Measurements from ENCODE around the gene LAMTOR5.

Gene LAMTOR5

DNA sequence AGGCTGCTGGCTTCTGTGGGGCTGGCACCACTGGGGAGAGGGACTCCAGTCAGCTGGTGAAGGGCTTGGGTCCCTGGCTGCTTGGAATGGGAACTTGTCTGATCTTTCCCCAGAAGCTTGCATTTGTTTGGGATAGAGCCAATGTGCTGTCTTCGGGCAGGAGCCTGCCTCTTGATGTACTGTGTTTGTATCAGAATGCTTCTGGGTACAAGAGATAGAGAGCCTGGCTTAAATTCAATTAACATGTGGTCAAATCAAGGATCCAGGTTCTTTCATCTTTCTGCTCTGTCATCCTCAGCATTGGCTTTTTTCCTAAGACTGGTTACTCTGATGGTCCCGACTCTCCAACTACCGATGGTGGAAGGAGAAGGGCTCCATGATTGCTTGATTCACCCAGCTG, 27.5 kb upstream of the LAMTOR5 start:
- TF ChIP-seq TAF1 (IDR thresholded peaks at IDR 0.05; ENCODE audit: borderline replicate concordance, insufficient read depth, low read length) = no peak
- no peak for TF ChIP-seq SIN3A (IDR thresholded peaks at IDR 0.05; ENCODE audit: borderline replicate concordance, insufficient read depth, low read length)
- TF ChIP-seq POLR2AphosphoS5 (IDR thresholded peaks at IDR 0.05; ENCODE audit: low read depth, low read length) = no peak
- TF ChIP-seq, protein P1, sequence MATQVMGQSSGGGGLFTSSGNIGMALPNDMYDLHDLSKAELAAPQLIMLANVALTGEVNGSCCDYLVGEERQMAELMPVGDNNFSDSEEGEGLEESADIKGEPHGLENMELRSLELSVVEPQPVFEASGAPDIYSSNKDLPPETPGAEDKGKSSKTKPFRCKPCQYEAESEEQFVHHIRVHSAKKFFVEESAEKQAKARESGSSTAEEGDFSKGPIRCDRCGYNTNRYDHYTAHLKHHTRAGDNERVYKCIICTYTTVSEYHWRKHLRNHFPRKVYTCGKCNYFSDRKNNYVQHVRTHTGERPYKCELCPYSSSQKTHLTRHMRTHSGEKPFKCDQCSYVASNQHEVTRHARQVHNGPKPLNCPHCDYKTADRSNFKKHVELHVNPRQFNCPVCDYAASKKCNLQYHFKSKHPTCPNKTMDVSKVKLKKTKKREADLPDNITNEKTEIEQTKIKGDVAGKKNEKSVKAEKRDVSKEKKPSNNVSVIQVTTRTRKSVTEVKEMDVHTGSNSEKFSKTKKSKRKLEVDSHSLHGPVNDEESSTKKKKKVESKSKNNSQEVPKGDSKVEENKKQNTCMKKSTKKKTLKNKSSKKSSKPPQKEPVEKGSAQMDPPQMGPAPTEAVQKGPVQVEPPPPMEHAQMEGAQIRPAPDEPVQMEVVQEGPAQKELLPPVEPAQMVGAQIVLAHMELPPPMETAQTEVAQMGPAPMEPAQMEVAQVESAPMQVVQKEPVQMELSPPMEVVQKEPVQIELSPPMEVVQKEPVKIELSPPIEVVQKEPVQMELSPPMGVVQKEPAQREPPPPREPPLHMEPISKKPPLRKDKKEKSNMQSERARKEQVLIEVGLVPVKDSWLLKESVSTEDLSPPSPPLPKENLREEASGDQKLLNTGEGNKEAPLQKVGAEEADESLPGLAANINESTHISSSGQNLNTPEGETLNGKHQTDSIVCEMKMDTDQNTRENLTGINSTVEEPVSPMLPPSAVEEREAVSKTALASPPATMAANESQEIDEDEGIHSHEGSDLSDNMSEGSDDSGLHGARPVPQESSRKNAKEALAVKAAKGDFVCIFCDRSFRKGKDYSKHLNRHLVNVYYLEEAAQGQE (IDR thresholded peaks at IDR 0.05; ENCODE audit: insufficient read depth in 1 of 2, low read depth in 2 of 2, low read length in 2 of 2) = no peak
- TF ChIP-seq FOXP2 (optimal IDR thresholded peaks at IDR 0.05; ENCODE audit: borderline replicate concordance, extremely low read depth, extremely low read length, insufficient read depth) = no peak

DNA sequence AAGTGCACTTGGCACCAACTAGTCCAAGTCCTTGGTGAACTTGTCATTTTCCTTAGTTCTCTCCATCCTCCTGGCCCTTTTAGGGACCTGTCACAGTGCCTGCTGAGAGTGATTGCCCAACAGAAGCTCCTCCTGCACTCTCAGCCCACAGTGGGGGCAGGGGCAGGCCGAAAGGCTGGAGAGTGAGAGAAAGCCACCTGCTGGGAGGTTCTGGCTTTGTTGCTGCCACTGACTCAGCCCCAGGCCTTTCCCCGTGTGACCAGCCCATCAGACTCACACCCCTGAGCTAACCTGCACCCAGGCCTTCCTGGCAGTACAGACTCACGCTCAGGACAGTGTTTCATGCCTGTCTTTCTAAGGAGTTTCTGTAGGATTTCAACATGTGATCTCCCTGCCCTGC, 26.3 kb upstream of the LAMTOR5 start:
- TF ChIP-seq POLR2AphosphoS5 (IDR thresholded peaks at IDR 0.05; ENCODE audit: low read depth, low read length) (no peak), SIN3A (IDR thresholded peaks at IDR 0.05; ENCODE audit: borderline replicate concordance, insufficient read depth, low read length) (no peak), FOXP2 (optimal IDR thresholded peaks at IDR 0.05; ENCODE audit: borderline replicate concordance, extremely low read depth, extremely low read length, insufficient read depth) (no peak), TAF1 (IDR thresholded peaks at IDR 0.05; ENCODE audit: borderline replicate concordance, insufficient read depth, low read length) (no peak)
- TF ChIP-seq, protein P1 (IDR thresholded peaks at IDR 0.05; ENCODE audit: insufficient read depth in 1 of 2, low read depth in 2 of 2, low read length in 2 of 2) = no peak

DNA sequence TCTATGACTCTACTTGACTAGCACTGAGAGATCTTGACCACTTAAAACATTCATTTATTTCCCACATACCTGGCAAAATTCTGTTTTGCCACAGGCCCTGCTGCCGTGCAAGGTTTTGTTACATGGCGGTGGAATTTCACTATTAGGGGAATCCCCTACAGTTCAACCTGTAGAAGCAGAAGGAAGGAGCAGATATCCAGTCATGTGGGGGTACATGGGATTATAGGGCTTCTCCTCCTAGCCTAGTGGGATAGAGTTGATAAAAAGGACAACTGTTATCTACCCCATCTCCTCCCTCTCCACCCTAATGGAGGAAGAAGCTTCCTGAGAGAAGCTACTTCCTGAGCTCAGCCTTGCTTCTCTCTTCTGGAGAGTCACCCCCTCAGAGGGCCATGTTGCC, 25.7 kb upstream of the LAMTOR5 start:
- TF ChIP-seq FOXP2 (optimal IDR thresholded peaks at IDR 0.05; ENCODE audit: borderline replicate concordance, extremely low read depth, extremely low read length, insufficient read depth) = no peak
- TF ChIP-seq, protein P1 (IDR thresholded peaks at IDR 0.05; ENCODE audit: insufficient read depth in 1 of 2, low read depth in 2 of 2, low read length in 2 of 2) = no peak
- no peak for TF ChIP-seq SIN3A (IDR thresholded peaks at IDR 0.05; ENCODE audit: borderline replicate concordance, insufficient read depth, low read length)
- TF ChIP-seq TAF1 (IDR thresholded peaks at IDR 0.05; ENCODE audit: borderline replicate concordance, insufficient read depth, low read length) = no peak
- TF ChIP-seq POLR2AphosphoS5 (IDR thresholded peaks at IDR 0.05; ENCODE audit: low read depth, low read length) = no peak

DNA sequence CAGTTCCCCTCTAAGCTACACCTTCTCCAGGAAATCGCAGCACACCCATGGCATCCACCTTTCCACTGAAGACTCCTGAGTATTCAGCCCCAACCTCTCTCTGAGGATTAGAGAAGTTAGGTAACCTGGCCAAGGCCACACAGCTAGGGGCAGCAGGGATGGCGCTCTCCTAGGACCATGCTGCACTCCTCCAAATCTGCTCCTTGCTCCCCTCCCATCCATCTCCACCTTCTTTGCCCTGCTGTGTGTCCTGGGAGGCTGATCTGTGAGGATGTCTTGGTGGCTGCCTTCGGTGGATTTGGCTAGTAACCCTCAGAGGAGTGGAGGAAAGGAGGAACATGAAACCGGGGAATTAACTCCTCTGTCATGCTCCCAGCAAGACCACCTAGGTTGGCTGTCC, 23.4 kb upstream of the LAMTOR5 start:
- no peak for TF ChIP-seq FOXP2 (optimal IDR thresholded peaks at IDR 0.05; ENCODE audit: borderline replicate concordance, extremely low read depth, extremely low read length, insufficient read depth)
- no peak for TF ChIP-seq TAF1 (IDR thresholded peaks at IDR 0.05; ENCODE audit: borderline replicate concordance, insufficient read depth, low read length)
- TF ChIP-seq, protein P1 (IDR thresholded peaks at IDR 0.05; ENCODE audit: insufficient read depth in 1 of 2, low read depth in 2 of 2, low read length in 2 of 2) = no peak
- TF ChIP-seq SIN3A (IDR thresholded peaks at IDR 0.05; ENCODE audit: borderline replicate concordance, insufficient read depth, low read length) = no peak
- TF ChIP-seq POLR2AphosphoS5 (IDR thresholded peaks at IDR 0.05; ENCODE audit: low read depth, low read length) = no peak

DNA sequence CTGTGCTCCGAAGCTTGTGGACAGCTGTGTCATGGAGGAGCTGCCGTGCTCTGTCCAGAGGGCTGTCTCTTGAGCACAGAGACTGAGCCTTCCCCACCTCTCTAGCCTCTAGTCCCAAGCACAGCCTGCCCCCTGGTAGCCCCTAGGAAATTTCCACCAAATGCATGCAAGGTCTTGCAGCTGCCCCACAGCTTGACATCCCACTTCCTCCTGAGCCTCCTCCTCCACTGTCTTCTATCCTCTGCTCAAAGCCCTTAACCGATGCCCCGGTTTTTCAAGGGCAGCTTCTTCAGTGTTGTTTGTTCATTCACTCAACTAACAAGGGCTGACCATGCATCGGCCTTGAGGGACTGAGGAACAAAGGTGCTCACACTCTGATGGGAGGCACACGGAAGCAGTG, 22.9 kb upstream of the LAMTOR5 start:
- TF ChIP-seq POLR2AphosphoS5 (IDR thresholded peaks at IDR 0.05; ENCODE audit: low read depth, low read length) (no peak), FOXP2 (optimal IDR thresholded peaks at IDR 0.05; ENCODE audit: borderline replicate concordance, extremely low read depth, extremely low read length, insufficient read depth) (no peak), SIN3A (IDR thresholded peaks at IDR 0.05; ENCODE audit: borderline replicate concordance, insufficient read depth, low read length) (no peak), TAF1 (IDR thresholded peaks at IDR 0.05; ENCODE audit: borderline replicate concordance, insufficient read depth, low read length) (no peak)
- TF ChIP-seq, protein P1 (IDR thresholded peaks at IDR 0.05; ENCODE audit: insufficient read depth in 1 of 2, low read depth in 2 of 2, low read length in 2 of 2) = no peak
